Activated T-cell treated with anti-CD3 and anti-CD28 coated beads for 48 hours (primary cell): ENCODE data around the gene SORCS1.

Source experiments
- DNase-seq: peaks from one replicate; pipeline ENCODE4 v3.0.0-alpha.2; 2020; ENCODE audit warnings: low read depth

SORCS1 gene

DNA sequence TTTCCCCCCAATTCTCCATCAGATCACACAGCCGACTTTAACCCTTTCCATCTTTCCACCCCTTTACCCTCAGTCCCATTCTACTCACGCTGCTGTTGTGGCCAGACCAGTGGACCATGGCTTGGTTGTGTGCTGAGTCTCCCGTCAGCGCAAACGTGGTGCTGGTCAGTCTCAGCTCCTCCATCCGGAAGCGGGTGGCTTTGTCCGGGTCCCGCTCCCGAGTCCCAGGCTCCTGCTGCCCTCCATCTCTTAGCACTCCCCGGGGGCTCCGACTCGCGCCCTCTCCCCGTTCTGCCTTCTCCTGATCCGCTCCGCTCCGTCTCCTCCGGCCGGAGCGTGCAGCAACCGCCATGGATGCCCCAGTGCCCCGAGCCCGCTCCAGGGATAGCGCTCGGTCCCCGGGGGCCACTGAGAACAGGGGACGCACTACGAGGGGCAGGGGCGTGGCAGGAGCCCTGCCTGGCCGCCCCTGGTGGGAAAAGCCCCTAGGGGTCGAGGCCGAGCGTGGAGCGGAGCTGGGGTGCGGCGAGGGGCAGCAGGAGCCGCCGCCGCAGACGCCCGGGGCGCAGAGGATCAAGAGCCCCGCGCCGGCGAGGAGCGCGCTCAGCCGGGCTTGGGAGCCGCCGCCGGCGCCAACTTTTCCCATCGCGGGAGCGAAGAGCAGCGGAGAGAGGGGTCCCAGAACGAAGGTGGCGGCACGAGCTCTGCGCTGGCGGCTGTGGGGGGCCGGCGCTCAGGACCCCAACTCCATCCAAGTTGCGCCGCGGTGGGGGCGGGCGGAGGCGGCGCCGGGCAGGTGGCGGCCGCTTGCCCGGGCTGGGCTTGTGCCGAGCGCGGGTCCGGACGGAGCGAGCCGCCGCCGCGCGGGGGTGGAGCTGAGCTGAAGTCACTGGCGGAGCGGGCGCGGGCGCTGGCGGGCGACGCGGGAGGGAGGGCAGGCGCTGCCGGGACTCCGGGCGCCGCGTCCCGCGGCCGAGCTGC lies at the start of gene SORCS1:
SORCS1 (minus strand) TSS at position 826 of the 981 bp plus-strand sequence.
- no peak for DNase-seq

DNA sequence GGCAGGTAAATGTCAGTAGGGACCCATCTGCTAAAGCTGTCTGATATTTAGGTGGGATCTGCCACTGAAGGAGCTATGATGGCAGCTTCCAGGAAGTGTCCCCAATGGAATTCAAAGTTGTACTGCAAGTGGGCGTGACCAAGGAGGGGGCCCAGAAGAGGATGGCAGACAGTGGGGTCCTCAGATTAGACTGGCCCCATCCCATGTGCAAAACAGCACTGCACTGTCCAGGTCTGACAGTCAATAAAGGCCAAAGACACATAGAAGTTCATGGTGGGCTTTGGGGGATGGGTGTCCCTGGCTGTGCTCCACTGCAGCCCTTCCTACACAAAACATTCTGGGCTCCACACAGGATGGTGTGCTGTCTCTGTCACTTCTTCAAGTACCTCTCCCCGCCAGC lies 49.8 kb upstream of the SORCS1 start:
- DNase-seq, result no peak

DNA sequence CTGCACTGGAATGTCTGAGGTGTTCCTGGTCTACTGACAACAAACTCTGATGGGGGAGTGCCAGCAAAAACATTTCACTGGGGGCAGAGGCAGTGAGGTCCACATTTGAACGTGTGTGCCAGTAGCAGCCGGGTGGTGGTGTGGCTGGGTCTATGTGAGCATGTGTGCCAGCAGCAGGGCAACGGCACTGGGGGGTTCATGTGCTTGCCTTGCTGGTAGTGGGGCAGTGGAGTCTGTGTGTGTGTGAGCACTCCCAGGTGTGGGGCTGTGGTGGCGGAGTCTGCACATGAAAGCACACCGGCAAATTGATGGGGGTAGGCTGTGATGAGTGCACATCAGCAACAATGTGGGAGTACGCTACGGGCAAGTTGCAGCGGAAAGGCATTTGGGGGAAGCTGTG lies 49.4 kb upstream of the SORCS1 start:
- DNase-seq, result no peak

DNA sequence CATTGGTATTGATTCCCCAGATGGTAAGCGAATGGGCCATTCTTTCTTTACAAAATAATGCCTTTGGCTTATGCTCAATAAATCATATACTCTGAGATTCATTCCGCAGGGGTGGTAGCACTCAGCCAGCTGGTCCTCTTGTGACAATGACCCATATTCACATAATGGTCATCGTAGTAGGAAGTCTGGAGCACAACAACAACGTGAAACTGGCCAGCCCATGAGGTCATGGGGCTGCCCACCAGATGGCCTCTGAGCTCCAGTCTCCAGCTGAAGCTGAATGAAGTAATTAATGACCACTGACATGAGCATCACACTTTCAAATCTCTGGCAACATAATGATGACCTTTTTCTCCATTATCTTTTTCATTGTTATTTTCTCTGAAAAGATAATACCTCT lies 42.3 kb upstream of the SORCS1 start:
- DNase-seq, result no peak

DNA sequence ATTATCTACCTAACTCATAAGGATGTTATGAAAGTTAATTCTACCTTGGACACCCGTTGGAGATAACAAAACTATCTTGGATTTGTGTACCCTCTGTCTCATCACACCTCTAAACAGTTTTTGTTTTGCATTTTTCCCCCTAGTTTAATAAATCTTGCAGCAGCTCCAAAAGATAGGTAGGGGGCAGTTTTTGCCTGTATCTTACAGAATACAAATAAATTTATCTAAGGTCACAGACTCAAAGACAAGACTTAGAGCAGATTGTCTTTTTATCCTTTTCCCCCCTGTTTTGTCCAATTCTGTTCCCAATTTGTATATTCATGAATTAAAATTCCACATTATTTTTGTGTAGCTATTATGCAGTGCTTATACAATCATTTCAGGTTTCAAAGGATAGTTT lies 5.0 kb upstream of the SORCS1 start:
- DNase-seq, result no peak

DNA sequence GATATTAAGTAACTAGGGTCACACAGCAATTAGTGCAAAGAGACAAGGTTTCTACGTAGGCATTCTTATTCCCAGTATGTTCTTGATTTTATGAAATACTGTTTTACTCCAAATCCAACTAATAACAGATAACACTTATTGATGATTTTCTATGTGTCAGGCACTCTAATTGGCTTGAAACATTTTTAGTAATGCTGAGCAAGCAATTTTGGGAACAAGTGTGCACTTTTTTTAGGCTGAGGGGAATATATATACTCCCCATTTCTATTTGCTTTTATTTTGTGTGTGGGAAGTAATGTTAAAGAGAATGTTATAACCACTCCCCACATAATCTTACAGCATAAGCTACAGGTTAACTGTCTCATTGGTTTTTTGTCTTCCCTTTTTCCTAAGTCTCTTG lies 4.2 kb upstream of the SORCS1 start:
- DNase-seq, result no peak

DNA sequence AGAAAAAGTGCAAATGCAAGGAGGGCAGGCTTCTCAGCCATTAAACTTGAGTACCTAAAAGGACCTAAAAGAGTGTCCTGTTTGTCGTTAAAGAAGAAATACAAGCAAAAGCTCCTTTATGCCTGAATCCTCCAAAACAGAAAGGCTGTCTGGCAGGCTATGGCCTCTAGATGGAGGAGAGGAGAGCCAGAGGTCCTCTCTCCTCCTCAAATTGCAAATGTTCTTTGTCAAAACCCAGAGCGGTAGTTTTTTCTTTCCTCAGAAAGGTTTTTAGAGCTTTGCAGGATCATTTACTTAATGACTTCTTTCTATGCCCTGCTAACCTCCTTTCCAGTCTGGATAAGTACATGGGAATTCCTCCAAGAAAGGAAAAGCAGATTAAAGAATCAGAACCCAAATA lies 1.9 kb upstream of the SORCS1 start:
- no peak for DNase-seq

DNA sequence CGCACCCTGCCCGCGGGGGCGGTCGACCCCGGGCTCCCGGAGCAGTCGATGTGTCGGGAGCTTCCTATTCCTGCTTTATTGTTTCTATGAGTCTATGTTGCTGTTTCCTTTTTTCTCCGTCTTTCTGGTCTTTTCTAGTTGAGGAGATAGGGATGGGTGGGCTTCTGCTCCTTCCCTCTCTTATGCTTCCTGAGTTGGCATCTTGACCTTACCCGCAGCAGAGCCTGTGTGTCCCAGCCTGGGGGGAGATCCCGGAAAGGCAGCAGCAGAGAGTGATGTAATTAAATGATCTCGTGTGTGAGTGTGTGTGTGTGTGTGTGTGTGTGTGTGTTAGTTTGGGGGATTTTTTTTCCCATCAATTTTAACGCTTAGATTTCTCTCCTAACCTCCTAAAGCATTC lies 486 bp upstream of the SORCS1 start:
- no peak for DNase-seq

DNA sequence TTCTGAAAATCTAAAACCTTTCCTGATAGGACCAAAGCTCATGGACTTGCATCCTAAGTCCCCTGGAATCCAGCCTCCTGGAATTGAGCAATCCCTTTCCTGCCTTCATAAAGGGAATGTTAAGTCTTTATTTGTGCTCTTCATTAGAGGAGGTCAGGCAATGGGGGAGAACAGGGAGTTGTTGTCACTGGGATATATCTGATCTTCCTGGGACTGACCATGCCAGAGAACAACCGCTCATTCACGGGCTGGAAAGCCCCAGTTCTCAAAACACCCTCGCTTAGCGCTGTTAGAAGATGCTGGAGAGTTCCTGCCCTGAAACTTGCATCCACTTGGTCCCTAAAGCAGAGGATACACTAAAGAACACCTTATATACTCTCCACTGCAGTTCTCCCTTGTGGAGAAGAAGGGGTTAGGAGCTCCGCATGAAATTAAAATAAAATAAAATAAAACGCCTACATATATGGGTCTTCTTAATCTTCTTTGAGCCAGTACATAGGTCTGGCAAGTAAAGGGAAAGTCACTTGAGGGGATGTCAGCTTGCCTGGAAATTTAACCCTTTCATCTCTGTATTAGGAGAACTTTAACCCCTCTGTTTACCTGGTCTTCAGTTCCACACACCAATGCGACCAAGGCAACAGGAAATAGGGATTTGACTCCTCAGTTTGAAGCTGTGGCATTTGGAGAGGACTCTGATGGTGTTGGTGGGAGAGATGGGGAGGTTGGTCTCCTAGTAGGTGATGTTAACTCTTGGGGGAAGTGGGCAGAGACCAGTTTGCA lies 1.2 kb downstream of the SORCS1 start:
- DNase-seq, result no peak

DNA sequence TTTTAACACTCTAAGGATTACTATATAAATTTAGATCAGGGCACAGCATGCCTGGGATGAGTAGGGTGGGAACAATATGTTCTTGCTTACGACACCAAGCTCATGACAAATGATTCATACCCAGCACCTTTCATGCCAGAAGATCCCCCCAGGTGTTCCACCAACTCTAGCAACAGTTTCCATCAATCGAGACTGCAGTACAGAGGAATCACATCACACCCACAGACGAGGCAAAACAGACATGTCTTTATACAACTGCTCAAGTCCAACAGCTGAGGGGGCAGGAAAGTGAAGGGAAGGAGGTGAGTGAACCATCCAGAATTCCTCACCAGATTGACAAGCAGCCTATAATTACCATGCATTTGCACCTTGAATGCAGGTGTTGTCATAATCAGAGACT lies 3.6 kb downstream of the SORCS1 start:
- no peak for DNase-seq

DNA sequence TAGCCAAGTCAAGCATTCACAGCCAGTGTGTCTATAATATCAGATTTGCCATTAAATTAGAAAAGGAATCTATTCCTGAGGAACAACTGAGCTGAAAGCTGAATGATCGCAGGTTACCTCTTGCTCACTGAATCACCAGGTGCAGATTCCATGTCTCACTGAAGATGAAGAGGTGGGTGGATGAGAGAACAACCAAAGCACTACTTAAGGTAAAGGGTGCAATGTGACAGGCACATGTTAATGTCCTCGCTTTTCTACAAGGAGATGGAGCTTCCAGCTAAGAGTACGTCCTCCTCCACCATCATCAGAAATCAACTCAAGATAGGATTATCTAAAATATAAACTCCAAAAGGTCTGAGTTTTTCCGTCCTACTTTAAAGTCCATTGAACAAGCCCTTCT lies 4.6 kb downstream of the SORCS1 start:
- DNase-seq, result no peak

DNA sequence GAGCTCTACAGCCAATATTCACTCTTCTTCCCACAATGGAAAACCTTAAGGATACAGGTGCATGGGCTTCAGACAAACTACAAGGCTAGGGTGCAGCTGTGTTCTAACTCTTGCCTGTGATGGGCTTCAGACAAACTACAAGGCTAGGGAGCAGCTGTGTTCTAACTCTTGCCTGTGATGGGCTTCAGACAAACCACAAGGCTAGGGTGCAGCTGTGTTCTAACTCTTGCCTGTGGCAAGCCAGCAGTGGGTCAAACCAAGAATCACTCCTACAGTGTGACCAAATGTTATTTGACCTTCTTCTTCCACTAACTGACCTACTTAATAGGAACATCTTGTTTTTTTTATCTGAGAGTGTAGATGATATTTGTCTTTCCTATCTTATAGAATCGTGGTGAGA lies 7.4 kb downstream of the SORCS1 start:
- no peak for DNase-seq

DNA sequence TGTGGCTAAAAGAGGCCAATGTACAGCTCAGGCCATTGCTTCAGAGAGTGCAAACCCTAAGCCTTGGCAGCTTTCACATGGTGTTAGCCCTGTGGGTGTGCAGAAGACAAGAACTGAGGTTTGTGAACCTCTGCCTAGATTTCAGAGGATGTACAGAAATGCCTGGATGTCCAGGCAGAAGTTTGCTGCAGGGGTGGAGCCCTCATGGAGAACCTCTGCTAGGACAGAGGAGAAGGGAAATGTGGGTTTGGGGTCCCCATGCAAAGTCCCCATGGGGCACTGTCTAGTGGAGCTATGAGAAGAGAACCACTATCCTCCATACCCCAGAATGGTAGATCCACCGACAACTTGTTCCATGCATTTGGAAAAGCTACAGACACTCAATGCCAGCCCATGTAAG lies 12.4 kb downstream of the SORCS1 start:
- DNase-seq, result no peak

DNA sequence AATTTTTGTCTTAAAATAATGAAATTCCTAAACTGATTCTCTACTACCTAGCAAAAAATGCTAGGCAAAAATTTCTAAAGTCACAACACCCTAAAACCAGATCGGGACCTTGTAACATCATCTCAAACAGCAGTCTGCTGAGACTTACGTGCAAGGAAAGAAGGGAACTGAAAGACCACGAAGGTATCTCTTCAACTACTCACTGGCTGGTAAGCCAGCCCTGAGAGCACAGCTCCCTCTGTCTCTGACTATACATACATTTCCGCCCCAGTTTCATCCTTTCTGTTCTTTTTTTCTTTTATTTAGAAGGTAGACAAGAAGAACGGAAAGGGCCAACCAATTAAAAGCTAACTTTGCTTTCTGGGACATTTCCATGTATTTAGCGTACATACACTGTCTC lies 15.6 kb downstream of the SORCS1 start:
- DNase-seq, result no peak

DNA sequence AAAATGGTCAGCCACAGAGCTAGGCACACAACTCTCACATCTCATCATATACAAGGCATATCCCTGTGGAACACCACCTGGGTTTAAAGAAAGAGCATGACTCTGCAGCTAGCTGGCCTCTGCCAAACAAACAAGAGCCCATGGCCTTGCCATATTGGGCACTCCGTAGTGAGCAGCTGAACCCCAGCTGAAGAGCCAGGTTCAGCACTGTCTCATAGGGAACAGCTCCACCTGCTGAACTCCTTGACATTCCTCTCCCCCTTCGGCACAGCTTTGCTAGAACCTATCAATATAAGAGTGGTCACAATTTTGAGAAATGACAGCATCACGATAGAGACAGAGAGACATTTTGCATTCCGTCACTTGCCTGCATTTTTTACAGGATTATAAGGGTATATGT lies 20.0 kb downstream of the SORCS1 start:
- no peak for DNase-seq

DNA sequence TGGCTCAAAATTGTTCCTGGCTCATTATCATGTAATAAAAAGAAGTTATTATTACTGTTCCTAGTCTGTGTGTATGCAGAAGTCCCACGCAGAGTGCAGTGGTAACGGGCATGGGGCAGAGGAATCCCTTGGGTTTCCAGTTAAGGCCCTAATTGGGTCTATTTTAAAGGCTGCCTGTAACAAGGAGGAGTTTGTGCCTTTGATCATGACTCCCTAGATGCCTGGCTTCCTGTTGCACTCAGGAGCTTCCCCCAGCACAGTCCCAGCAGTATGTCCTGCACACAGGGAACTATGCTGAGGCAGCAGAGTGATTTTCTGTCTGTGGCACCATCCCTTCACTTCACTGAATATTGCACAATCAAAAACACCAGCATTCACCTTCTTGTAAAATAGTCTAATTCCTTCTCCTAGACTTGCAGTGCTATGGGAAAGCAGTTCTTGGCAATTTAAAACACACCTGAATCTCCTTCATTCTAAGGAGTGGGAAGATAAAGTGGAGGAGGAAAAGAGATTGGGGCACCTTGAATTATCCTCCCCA lies 22.9 kb downstream of the SORCS1 start:
- no peak for DNase-seq

DNA sequence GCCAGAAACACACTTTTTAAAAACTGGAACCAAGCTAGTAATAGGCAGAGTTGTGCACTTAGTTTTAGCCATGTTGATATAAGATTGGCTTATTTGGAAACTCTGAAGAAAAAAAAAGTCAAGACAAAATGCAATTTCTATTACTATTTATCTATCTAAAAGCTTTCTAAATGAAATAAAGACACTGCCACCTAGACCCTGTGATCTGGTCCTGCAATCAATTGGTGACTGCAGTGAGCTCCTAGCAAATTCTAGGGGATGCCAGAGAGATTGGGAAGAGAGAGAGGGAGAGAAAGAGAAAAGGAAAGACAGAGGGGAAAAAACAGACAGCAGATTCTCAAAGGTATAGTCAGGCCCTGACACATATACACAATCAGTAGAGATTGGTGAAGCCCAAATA lies 25.3 kb downstream of the SORCS1 start:
- DNase-seq, result no peak

DNA sequence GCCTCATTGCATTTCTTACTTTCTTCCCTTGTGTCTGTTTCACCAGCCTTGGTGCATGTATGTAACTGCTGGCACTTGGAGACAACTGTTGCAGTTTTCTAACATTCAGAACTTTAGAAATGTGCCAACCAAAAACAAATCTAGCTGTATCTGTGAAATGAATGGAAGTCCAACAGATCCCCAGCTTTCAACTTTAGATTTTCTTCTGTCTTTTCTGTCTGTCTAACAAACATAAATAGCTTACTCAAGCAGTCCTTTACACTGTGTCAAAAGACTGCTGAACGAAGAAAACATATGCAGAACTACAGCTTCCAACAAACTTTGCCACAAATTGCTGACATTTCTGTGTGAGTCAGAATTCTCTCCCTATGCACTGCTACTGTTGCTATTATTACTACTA lies 30.9 kb downstream of the SORCS1 start:
- DNase-seq, result no peak

DNA sequence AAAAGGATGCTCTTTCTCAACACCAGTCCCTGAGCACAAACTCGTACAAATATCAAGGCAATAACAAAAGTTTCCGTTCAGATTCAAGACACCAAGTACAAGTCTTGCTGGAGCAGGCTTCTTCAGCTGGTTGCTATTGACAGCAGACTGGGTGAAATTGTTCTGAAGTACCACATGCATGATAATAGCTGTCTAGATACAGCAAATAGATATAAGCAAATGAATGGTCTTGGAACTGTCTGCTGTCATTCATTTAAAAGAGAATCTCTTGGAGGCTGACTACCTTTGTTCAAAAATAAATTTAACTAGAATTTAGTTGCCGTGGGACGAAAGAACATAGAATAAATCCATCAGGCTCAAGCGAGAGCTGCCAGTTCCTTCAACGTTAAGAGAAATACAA lies 35.5 kb downstream of the SORCS1 start:
- DNase-seq, result no peak

DNA sequence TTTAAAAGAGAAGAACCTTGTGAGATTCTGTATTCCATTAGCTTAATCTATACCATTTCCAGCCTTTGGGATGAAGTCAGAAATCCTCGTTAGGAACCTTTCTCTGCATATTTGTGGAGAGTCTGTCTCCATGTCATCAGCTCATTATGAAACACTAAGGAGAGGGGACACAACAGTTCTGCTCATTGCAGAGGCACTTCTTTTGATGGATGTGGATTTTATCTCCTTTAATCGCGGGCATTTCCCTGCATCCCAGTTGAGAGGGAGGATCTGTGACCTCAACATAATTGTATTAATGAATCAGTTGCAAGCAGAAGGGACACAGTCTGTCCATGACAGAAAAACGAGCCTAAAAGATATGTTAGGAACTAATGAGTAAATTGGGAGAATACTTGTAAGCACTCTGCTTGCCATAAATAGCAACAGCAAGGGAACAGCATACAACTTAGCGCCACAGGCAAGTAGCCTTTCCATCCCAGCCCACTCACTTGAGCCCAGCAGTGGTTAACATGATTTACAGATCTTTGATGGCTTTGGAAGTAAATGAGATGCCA lies 37.9 kb downstream of the SORCS1 start:
- no peak for DNase-seq

DNA sequence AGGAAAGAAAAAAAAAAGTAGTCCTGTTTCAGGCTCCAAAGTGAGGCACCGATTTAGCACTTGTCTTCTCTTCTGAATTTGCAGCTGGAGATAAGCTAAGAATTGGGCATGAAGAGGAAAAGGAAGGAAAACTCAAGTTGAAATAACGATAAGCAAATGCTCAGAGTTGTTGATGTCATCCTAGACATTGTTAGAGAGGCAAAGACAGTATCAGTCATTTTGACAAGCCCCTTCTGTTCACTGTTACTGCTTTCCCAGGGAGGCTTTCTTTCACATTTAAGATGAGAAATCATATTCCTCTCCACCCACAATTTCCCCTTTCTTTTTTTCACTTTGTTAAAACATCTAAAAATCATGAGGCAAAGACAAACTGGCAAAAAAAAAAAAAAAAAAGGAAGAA lies 41.8 kb downstream of the SORCS1 start:
- DNase-seq, result no peak

DNA sequence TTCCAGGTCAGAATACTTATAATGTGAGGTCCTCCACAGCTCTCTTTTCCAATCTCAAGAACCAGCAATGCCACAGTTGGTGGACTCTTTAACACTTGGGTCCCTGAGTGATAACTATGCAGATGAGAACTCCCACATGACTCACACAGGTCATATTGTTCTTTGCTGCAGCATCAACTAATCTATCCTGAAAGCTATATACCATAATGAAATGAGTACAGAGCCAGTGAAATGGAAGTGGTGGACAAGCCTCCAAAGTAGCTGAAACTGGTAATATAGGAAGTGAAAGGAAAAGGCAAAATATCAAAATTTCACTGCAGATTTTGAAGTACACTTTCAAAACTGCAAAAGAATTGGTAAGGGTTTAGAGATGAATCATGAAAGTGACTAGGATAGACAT lies 45.6 kb downstream of the SORCS1 start:
- DNase-seq, result no peak
